ENCODE results near the gene CKMT2. TPM values are rescaled to one million over a fixed set of nuclear protein-coding genes. Genes with fewer than 3 reads are reported as not detected.

CKMT2 gene
- total RNA-seq, 1 experiment from 2014 or later, result 1.8 TPM

DNA sequence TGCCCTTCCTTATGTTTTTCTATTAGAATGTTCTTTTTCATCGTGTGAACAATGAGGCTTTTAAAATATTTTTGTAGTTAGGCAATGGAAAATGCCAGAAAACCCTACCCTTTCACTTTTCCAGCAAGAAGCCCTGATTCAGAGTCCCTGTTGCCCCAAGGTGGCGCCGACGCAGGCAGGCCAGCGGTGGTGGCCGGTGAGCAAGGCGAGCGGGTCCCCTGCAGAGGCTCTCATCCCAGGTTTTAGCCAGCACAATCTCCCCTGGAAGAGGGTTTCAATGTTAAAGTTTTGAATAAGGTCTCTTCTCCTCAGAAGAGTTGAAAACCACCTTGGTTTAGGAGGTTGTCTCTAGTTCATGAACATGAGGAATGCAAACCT lies 40.8 kb upstream of the CKMT2 start:
- TF ChIP-seq CBFB (CRISPR knock-in tag; IDR thresholded peaks at IDR 0.05; ENCODE audit: low read depth) (no peak), ZNF219 (CRISPR knock-in tag; IDR thresholded peaks at IDR 0.05; ENCODE audit: borderline replicate concordance) (no peak), ZNF423 (CRISPR knock-in tag; IDR thresholded peaks at IDR 0.05) (no peak), GRHL2 (CRISPR knock-in tag; IDR thresholded peaks at IDR 0.05; ENCODE audit: insufficient replicate concordance, severe bottlenecking) (no peak), ZNF263 (CRISPR knock-in tag; IDR thresholded peaks at IDR 0.05; ENCODE audit: low read depth) (no peak), HMGA2 (CRISPR knock-in tag; IDR thresholded peaks at IDR 0.05) (no peak), ATF1 (CRISPR knock-in tag; IDR thresholded peaks at IDR 0.05) (no peak), ZNF396 (CRISPR knock-in tag; IDR thresholded peaks at IDR 0.05; ENCODE audit: borderline replicate concordance) (no peak), NR1H2 (CRISPR knock-in tag; IDR thresholded peaks at IDR 0.05) (no peak), ELF4 (CRISPR knock-in tag; IDR thresholded peaks at IDR 0.05; ENCODE audit: low read depth) (no peak), SOX15 (CRISPR knock-in tag; IDR thresholded peaks at IDR 0.05) (no peak), RORB (CRISPR knock-in tag; IDR thresholded peaks at IDR 0.05) (no peak)
- TF ChIP-seq, protein P1, sequence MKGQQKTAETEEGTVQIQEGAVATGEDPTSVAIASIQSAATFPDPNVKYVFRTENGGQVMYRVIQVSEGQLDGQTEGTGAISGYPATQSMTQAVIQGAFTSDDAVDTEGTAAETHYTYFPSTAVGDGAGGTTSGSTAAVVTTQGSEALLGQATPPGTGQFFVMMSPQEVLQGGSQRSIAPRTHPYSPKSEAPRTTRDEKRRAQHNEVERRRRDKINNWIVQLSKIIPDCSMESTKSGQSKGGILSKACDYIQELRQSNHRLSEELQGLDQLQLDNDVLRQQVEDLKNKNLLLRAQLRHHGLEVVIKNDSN (CRISPR knock-in tag; IDR thresholded peaks at IDR 0.05), result no peak
- TF ChIP-seq, protein P2, sequence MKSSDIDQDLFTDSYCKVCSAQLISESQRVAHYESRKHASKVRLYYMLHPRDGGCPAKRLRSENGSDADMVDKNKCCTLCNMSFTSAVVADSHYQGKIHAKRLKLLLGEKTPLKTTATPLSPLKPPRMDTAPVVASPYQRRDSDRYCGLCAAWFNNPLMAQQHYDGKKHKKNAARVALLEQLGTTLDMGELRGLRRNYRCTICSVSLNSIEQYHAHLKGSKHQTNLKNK (CRISPR knock-in tag; IDR thresholded peaks at IDR 0.05), result no peak
- TF ChIP-seq, protein P3, sequence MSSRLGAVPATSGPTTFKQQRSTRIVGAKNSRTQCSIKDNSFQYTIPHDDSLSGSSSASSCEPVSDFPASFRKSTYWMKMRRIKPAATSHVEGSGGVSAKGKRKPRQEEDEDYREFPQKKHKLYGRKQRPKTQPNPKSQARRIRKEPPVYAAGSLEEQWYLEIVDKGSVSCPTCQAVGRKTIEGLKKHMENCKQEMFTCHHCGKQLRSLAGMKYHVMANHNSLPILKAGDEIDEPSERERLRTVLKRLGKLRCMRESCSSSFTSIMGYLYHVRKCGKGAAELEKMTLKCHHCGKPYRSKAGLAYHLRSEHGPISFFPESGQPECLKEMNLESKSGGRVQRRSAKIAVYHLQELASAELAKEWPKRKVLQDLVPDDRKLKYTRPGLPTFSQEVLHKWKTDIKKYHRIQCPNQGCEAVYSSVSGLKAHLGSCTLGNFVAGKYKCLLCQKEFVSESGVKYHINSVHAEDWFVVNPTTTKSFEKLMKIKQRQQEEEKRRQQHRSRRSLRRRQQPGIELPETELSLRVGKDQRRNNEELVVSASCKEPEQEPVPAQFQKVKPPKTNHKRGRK (CRISPR knock-in tag; IDR thresholded peaks at IDR 0.05; ENCODE audit: borderline replicate concordance), result no peak
- TF ChIP-seq, protein P4, sequence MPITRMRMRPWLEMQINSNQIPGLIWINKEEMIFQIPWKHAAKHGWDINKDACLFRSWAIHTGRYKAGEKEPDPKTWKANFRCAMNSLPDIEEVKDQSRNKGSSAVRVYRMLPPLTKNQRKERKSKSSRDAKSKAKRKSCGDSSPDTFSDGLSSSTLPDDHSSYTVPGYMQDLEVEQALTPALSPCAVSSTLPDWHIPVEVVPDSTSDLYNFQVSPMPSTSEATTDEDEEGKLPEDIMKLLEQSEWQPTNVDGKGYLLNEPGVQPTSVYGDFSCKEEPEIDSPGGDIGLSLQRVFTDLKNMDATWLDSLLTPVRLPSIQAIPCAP (CRISPR knock-in tag; IDR thresholded peaks at IDR 0.05), result no peak
- TF ChIP-seq, protein P5, sequence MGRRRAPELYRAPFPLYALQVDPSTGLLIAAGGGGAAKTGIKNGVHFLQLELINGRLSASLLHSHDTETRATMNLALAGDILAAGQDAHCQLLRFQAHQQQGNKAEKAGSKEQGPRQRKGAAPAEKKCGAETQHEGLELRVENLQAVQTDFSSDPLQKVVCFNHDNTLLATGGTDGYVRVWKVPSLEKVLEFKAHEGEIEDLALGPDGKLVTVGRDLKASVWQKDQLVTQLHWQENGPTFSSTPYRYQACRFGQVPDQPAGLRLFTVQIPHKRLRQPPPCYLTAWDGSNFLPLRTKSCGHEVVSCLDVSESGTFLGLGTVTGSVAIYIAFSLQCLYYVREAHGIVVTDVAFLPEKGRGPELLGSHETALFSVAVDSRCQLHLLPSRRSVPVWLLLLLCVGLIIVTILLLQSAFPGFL (CRISPR knock-in tag; IDR thresholded peaks at IDR 0.05; ENCODE audit: borderline replicate concordance), result no peak
- TF ChIP-seq, protein P6, sequence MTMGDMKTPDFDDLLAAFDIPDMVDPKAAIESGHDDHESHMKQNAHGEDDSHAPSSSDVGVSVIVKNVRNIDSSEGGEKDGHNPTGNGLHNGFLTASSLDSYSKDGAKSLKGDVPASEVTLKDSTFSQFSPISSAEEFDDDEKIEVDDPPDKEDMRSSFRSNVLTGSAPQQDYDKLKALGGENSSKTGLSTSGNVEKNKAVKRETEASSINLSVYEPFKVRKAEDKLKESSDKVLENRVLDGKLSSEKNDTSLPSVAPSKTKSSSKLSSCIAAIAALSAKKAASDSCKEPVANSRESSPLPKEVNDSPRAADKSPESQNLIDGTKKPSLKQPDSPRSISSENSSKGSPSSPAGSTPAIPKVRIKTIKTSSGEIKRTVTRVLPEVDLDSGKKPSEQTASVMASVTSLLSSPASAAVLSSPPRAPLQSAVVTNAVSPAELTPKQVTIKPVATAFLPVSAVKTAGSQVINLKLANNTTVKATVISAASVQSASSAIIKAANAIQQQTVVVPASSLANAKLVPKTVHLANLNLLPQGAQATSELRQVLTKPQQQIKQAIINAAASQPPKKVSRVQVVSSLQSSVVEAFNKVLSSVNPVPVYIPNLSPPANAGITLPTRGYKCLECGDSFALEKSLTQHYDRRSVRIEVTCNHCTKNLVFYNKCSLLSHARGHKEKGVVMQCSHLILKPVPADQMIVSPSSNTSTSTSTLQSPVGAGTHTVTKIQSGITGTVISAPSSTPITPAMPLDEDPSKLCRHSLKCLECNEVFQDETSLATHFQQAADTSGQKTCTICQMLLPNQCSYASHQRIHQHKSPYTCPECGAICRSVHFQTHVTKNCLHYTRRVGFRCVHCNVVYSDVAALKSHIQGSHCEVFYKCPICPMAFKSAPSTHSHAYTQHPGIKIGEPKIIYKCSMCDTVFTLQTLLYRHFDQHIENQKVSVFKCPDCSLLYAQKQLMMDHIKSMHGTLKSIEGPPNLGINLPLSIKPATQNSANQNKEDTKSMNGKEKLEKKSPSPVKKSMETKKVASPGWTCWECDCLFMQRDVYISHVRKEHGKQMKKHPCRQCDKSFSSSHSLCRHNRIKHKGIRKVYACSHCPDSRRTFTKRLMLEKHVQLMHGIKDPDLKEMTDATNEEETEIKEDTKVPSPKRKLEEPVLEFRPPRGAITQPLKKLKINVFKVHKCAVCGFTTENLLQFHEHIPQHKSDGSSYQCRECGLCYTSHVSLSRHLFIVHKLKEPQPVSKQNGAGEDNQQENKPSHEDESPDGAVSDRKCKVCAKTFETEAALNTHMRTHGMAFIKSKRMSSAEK (CRISPR knock-in tag; IDR thresholded peaks at IDR 0.05; ENCODE audit: borderline replicate concordance), result no peak
- TF ChIP-seq, protein P7, sequence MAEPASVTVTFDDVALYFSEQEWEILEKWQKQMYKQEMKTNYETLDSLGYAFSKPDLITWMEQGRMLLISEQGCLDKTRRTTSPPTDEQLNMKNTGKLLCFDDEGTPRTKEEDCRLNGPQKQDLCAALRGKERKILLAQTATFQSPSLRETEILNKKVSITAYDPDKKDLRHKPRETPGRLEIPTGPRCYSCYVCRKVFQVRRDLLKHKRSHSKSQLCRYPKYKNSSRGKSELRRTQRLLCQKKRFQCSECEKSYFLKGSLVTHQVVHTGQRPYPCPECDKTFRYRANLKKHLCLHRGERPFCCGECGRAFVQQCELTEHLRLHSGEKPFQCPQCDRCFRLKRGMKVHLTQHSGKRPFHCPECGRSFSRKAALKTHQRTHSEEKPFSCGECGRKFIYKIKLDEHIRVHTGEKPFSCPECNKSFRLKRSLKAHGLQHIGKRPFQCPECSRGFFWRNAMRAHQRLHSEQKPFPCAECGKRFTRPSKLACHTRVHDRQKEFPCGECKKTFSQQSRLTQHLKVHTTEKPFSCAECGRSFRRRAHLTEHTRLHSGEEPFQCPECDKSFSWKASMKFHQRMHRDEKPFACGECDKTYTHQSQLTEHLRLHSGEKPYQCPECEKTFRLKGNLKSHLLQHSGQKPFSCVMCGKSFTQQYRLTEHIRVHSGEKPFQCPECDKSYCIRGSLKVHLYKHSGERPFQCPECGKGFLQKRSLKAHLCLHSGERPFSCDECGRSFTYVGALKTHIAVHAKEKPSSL (CRISPR knock-in tag; conservative IDR thresholded peaks at IDR 0.05), result no peak
- H3K27me3 Mint-ChIP-seq (ENCODE audit: low read depth), result peaks cover 4% of the 10 kb centered on the region
- H3K4me3 Mint-ChIP-seq, result no peak overlapping the region
- ChIA-PET POLR2A (no interaction called here), CTCF (interaction anchor here (0.9 to 1.8 kb wide), 4 partner anchors 13 to 505 kb away, joined by 3 to 8 read pairs (median 4); no protein-coding TSS in a partner anchor)
- H3K9me3 Mint-ChIP-seq, result no peaks in the 10 kb centered on the region
- H3K4me1 Mint-ChIP-seq, result peaks cover 42% of the 10 kb centered on the region
- H3K27ac Mint-ChIP-seq, result no peak overlapping the region
- peak; percentile 35 for DNase-seq (ENCODE audit: low spot score)
- ATAC-seq, result peak; percentile 39
- H3K36me3 Mint-ChIP-seq, result no peaks in the 10 kb centered on the region

Measured in WTC11 (cell line).